ENCODE data around the gene CPE.

- no peak for TF ChIP-seq CTCF (IDR thresholded peaks at IDR 0.05; ENCODE audit: low read length)
- no peak for TF ChIP-seq EZH2 (optimal IDR thresholded peaks at IDR 0.05; ENCODE audit: low read depth, low read length)
- no peak for TF ChIP-seq EZH2phosphoT487 (IDR thresholded peaks at IDR 0.05; ENCODE audit: low read length)
Measured at GRCh38 chr4:165332502-165332901, 46.3 kb upstream of the CPE start.
